Measurements from ENCODE around the gene UBAC2.

Gene UBAC2

GRCh38 chr13:99422586-99423220, 222.0 kb downstream of the UBAC2 start:
- Histone ChIP-seq H3K9me3 (no peaks in the 10 kb centered on the region), H3K4me1 (no peaks in the 10 kb centered on the region), H3K36me3 (no peaks in the 10 kb centered on the region), H3K4me3 (ENCODE audit: low read depth, low read length) (no peak overlapping the region), H3K27me3 (peaks cover 25% of the 10 kb centered on the region)
- DNase-seq = no peak
- no peak for TF ChIP-seq CTCF (IDR thresholded peaks at IDR 0.05; ENCODE audit: low read depth, low read length)

- H3K4me3 ChIP-seq (ENCODE audit: low read depth, low read length) = no peak overlapping the region
- H3K4me1 ChIP-seq = no peaks in the 10 kb centered on the region
- no peak for TF ChIP-seq CTCF (IDR thresholded peaks at IDR 0.05; ENCODE audit: low read depth, low read length)
- no peaks in the 10 kb centered on the region for H3K36me3 ChIP-seq
- H3K9me3 ChIP-seq = no peaks in the 10 kb centered on the region
- DNase-seq = no peak
- H3K27me3 ChIP-seq = peaks cover 15% of the 10 kb centered on the region
Observed at GRCh38 chr13:99425485-99426341, 225.1 kb downstream of the UBAC2 start.

- no peak overlapping the region for H3K4me3 ChIP-seq (ENCODE audit: low read depth, low read length)
- no peaks in the 10 kb centered on the region for H3K9me3 ChIP-seq
- H3K4me1 ChIP-seq = no peaks in the 10 kb centered on the region
- DNase-seq = no peak
- TF ChIP-seq CTCF (IDR thresholded peaks at IDR 0.05; ENCODE audit: low read depth, low read length) = no peak
- H3K27me3 ChIP-seq = peaks cover 12% of the 10 kb centered on the region
- H3K36me3 ChIP-seq = no peaks in the 10 kb centered on the region
Observed at GRCh38 chr13:99426426-99426825, 225.8 kb downstream of the UBAC2 start.

GRCh38 chr13:99429670-99430069, 229.0 kb downstream of the UBAC2 start:
- no peak for DNase-seq
- Histone ChIP-seq H3K27me3 (no peaks in the 10 kb centered on the region), H3K9me3 (no peaks in the 10 kb centered on the region), H3K4me1 (no peaks in the 10 kb centered on the region), H3K4me3 (ENCODE audit: low read depth, low read length) (no peak overlapping the region), H3K36me3 (no peaks in the 10 kb centered on the region)
- no peak for TF ChIP-seq CTCF (IDR thresholded peaks at IDR 0.05; ENCODE audit: low read depth, low read length)

GRCh38 chr13:99431927-99432608, 231.4 kb downstream of the UBAC2 start:
- H3K4me1 ChIP-seq = no peaks in the 10 kb centered on the region
- no peaks in the 10 kb centered on the region for H3K36me3 ChIP-seq
- no peak for TF ChIP-seq CTCF (IDR thresholded peaks at IDR 0.05; ENCODE audit: low read depth, low read length)
- H3K27me3 ChIP-seq = no peaks in the 10 kb centered on the region
- no peak for DNase-seq
- no peaks in the 10 kb centered on the region for H3K9me3 ChIP-seq
- H3K4me3 ChIP-seq (ENCODE audit: low read depth, low read length) = no peak overlapping the region
